Measurements from ENCODE around the gene C3. TPM values are rescaled to one million over a fixed set of nuclear protein-coding genes. Genes with fewer than 3 reads are reported as not detected.
"Not testable (repeated sequence)": the region's sequence is repeated elsewhere in the genome, so short reads cannot be mapped to it uniquely, and the experiment has no call there.

Gene C3
- total RNA-seq, result 65.0 TPM

- ATAC-seq, result peak; percentile 33
These were observed at the start of gene C3 for GRCh38 chr19:6720369-6721137. TSS of gene C3 (minus strand) at chr19:6720650. CDS start at chr19:6720589, 61 bp downstream.

- no peak for ATAC-seq
These were observed 48.7 kb upstream of the C3 start for GRCh38 chr19:6769006-6769619.

- ATAC-seq, result no peak
These were observed 47.9 kb upstream of the C3 start for GRCh38 chr19:6768236-6768785.

GRCh38 chr19:6767357-6768235, 47.1 kb upstream of the C3 start, which contains the start of gene SH2D3A:
TSS of gene SH2D3A (minus strand) at chr19:6767435. CDS start at chr19:6763748, 3,687 bp downstream.
- ATAC-seq, result peak; percentile 88

GRCh38 chr19:6767081-6767356, 46.6 kb upstream of the C3 start:
- ATAC-seq, result peak; percentile 51

GRCh38 chr19:6766357-6767080, 46.1 kb upstream of the C3 start:
- ATAC-seq, result peak; percentile 18

- peak; percentile 79 for ATAC-seq
These were observed 45.4 kb upstream of the C3 start for GRCh38 chr19:6765738-6766356.

GRCh38 chr19:6762253-6762797, 41.9 kb upstream of the C3 start:
- not testable (repeated sequence) for ATAC-seq

- ATAC-seq, result no peak
These were observed 40.7 kb upstream of the C3 start for GRCh38 chr19:6761053-6761676.

- ATAC-seq, result no peak
These were observed 40.2 kb upstream of the C3 start for GRCh38 chr19:6760606-6761005.

GRCh38 chr19:6754653-6755463, 34.4 kb upstream of the C3 start:
- ATAC-seq, result no peak

GRCh38 chr19:6754136-6754535, 33.7 kb upstream of the C3 start:
- ATAC-seq, result no peak

- ATAC-seq, result peak; percentile 78
These were observed 33.0 kb upstream of the C3 start for GRCh38 chr19:6753178-6754031.

GRCh38 chr19:6752256-6753177, 32.1 kb upstream of the C3 start:
- peak; percentile 15 for ATAC-seq

- peak; percentile 31 for ATAC-seq
These were observed 30.7 kb upstream of the C3 start for GRCh38 chr19:6751189-6751588.

- no peak for ATAC-seq
These were observed 29.6 kb upstream of the C3 start for GRCh38 chr19:6750062-6750461.

GRCh38 chr19:6748543-6748942, 28.1 kb upstream of the C3 start:
- ATAC-seq, result not testable (repeated sequence)

- ATAC-seq, result no peak
These were observed 25.5 kb upstream of the C3 start for GRCh38 chr19:6745965-6746364.

Data from esophagus mucosa (tissue), 1 donor.